Activated T-cell treated with anti-CD3 and anti-CD28 coated beads for 24 hours (primary cell): ENCODE results near the gene AGK.
A peak's percentile ranks its signal among the peaks of the same experiment; 100 is the strongest.

Experiments
- DNase-seq: peaks from one replicate; pipeline ENCODE4 v3.0.0-alpha.2; 2020; ENCODE audit warnings: low read depth

AGK gene

DNA sequence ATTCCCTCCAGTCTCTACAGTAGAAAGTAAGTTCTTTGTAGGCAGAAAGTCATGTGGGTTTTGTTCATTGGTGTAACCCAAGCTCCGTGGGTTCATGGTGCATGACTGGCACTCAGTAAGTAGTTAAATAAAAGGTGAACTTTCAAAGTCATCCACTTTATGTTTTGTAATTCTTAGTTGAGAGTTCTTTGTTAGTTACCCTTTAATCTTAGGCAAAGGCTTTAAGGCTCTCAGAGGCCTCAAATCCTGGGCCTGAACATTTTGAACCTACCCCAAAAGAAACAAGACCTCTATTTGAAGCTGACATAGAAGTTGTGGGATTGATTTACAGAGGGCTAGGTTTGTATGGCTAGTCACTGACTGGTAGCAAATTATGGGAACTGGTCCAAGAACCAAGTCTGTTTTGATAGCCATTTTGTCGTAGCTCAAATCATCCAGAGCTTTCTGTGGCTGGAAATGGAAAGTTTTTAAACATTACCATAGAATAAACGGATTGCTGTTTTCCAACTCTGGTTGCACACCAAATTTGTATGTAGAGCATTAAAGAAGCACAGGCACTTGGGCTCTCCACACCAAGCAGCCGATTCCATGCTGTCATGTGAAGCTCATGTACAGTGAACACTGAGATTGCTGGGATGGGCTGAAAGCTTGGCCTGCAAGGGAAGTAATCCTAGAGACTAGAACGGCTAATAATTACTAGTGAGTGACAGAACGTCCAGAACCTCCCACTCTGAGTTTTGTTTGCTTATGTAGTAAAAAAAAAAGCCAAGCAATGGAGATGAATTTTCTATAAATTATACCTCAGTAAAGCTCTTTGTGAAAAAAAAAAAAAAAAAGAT lies 97.3 kb downstream of the AGK start:
- DNase-seq = no peak

DNA sequence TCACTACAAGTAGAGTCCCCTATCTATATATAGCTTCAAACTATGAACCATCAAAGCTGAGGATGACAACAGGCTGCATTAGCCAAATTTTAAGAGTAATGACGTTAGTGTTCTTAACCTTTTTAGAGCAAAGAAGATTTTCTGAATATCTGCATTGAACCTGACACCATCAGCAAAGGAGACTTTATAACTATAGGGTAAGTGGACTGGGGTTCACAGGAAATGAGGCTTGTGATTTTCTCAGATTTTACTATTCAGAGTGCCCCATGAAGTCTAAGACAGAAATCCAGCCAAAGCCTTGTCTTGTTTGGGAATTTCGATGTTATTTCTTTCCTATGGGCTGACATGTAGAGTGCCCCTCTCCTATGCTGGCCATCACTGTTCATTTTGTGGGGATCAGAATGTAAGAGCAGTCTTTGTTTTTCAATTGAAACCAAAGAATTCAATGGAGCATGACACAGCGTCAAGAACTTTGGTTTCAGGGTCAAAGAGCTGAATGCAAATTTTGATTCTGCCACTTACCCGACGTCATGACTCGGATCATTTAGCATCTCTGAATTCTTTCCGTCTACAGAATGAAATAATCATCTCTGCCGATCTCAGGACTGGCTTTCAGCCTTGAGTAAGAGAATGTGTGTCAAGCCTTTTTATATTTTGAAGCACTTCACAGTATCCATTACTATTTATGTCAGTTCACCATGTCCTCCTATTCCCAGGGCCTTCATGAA lies 98.1 kb downstream of the AGK start:
- no peak for DNase-seq

DNA sequence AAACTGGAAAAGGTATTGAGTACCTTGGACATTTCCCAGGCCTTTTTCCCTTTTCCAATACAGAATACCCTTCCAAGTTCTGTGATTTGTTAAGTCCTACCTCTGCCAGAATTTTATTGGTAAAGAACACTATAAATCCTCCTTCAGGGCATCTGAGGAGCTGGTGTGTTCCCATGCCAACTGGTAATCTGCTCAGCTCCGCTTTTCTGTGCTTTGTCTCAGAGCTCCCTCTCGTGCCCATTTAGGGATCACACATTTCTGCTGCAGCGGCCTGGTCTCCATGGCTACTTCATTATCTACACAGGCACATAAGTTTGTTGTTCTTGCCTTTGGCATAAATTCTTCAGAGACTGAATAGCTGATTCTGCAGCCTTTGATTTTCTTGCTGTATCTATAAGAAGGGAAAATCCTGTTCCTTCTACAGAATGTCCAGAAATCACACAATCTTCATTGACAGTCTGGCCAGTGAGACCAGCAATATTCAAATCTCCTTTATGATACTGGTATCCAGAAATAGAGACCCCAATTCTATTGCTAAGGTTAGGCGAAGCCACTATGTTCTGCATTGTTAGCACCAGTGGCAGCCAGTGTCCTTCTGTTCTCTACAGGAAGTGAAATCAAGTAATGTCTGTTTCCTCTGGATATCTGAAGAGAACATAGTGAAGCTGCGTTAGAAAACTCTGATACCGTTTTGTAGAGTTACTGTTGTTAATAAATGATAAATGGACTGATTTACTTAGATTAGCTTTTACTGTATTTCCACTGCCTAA lies 98.8 kb downstream of the AGK start:
- no peak for DNase-seq

DNA sequence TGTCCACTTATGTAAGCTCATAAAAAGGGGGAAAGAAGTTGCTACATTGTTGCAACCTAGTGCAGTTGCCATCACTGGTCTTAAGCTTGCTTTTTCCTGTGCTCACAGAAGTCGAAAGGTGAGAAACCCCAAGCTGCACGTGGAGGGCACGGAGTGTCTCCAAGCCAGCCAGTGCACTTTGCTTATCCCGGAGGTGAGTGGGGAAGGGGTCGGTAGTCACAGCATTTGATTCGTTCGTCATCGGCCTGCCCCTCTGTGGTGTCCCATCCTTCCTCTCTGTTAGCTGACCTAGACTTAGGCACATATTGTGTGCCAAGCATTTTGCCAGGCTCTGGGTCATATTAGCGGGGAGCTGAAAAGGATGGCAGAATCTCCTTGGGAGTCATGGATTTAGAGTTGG lies 100.2 kb downstream of the AGK start:
- no peak for DNase-seq

DNA sequence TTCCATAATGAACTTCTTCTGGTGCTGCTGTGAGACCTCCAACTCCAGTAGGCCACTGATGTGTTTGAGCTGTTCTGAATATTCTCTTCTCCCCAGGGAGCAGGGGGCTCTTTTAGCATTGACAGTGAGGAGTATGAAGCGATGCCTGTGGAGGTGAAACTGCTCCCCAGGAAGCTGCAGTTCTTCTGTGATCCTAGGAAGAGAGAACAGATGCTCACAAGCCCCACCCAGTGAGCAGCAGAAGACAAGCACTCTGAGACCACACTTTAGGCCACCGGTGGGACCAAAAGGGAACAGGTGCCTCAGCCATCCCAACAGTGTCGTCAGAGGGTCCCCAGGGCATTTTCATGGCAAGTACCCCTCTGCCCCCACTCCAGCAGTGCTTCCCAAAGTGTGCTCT lies 101.5 kb downstream of the AGK start:
- DNase-seq = no peak

DNA sequence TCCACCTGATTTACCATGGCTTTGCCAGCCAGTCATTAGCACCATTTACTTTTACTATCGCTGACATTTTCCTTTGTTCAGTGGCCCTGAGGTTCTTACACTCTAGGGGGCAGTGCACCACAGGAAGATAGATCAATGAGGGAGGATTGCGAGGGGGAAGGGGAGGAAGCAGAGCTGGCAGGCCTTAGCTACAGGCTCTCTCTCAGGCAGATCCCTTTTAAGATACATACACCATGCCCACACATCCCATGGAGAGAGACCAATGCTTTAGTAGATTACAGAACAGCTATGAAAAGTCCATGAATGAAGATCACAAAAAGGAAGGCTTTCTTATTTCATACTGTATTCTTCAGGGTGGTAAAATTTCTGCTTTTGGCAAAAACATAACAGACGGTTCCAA lies 103.3 kb downstream of the AGK start:
- peak; percentile 34 for DNase-seq

DNA sequence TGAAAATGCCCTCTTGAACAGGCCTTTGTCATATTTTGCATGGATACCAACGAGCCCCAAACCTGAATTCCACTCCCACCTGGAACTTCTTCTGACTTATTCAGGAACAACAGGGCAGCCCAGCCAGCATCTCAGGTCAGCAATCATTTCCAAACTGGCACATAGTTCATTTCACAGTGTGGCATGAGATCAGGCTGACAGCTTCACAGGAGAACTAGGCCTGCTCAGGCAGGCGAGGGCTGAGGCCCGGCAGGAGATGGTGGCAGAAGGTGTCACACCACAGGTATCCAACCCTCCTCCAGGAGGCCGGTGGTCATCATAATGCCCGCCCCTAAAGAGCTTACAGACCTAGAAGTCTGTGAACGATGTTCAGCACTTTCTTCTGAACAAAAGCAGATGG lies 108.3 kb downstream of the AGK start:
- no peak for DNase-seq

DNA sequence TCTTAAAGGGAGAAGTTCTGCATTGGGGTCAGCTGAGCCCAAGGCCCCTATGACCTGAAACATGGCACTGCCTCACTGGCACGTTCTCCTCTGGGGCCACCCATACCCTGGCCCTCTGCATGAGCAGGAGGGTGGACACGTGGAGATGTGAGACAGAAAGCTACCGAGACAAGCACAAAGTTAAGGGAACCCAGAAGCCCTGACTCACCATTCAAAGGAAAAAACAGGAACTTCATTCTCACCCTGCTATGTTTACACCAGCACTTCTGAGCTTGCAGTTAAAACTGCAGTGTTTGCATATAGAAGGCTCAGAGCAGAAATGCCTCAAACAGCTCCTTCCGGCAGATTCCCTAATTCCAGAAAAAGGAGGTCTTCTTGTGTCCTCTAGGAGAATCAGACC lies 109.0 kb downstream of the AGK start:
- no peak for DNase-seq

DNA sequence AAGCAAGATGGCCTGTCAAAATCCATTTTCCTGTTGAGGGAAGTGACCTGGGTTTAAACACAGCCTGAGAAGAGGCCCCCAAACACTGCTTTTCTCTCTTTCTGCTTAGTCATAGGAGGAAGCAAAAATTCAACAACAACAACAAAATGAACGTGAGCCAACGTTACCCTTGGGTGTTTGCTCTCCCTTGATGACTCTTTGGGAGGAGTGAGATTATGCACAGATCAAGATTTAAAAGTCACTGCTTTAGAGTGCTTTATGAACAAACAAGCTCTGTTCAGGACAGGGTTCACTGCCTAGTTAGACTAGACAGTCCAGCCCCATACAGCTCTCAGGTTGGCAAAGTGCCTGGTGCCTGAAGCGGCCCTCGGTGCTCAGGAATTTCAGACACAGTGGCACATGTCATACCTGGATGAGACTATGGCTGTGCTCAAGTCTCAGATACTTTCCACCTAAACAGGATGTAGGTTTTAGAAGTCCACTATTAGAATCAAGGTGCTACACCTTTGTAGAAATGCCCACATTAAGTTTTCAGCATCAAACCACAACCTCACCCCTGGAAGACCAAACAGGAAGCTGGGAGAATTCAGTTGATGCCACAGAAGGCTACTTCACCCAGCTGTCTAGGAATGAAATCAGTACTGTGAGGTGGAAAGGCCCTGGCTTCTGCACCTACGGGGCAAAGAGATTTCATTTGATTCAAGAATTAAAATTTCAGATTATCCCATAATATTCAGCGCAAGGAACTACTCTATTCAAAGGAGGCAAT lies 112.1 kb downstream of the AGK start:
- no peak for DNase-seq

DNA sequence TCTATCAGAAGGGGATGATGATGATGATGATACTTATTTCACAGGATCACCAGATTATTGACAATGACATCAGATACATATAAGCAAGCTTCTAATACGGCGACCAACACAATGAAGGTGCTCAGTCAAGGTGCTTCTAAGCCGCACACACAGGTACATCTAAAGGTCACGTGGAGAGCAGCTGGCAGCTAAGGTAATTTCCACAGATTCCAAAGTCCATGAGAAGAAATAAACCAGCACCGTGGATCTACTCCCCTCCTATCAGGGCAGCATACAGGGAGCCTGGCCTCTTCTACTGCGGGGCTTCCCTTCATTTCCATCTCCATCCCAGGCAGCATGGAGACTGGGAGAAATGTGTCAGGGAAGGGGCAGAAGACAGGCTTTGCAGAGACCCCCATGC lies 113.2 kb downstream of the AGK start:
- no peak for DNase-seq

DNA sequence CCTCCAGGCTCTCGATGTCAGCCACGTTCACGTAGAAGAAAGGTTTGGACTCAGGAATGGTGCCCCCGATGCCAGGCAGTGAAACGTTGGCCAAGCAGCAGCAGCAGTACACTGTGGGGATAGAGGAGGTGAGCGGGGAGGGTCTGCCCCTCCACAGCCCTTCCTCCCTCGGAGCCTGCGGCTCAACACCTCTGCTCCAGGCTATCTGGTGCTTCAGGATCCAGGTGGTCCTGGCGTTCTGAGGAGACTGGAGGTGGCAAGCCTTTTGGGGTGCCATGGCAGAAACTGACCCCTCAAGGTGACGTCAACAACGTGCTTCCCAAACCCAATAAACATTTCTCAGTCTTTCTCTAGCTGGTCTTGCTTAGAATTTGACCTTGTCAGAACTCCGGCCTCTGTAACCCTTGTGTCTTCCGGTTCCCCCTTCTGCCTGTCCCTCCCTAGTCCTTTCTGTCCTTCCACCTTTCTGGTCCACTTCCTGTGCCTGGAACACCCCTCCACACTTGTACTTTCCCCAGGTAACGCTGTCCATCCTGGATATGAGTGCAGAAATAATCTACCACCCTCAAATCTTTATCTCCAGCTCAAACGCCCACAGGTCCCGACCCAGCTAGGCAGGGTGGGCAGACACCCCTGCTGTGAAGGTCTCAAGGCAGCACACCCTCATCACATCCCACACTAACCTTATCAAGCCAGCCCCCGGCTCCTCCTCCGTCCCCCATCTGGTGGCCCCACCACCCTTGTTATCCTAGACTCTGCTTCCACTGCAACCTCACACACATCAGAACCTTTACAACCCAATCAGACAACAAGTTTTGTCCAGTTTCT lies 114.2 kb downstream of the AGK start:
- no peak for DNase-seq

DNA sequence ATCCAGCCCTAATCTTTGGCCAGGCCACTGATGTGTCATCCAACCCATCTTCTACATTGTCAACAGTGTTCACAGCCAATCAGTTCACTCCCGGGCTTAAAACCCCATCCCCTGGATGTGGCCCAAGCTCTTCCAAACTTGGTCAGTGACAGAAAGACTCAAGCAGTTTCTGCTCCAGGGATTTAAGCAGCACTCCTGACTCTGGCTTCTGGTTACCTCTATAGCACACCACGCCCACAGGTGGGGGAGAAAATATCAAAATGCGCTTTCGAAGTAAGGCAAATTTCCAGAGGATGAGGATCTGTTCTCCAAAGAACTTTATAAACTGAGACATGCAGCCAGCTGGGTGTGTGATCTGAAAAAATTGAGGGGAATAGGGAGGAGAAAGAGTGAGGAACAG lies 114.9 kb downstream of the AGK start:
- no peak for DNase-seq

DNA sequence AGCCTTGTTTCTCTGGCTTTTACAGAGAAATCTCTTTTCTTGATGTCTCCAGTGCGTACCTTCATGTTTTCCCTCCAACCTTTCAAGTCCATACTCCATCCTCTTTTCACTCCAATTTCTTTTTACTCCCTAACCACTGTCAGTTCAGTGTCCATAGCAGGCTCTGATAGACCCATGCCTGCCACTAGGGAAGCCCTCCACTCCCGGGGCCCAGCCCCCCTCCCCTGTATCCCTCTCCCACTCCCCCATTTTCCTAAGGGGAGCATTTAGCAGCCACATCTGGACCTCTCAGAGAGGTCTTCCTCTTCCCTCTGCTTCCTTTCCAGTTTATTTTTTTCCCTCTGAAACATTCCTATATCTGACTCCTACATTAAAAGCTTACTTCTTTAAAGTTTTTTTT lies 117.6 kb downstream of the AGK start:
- no peak for DNase-seq

DNA sequence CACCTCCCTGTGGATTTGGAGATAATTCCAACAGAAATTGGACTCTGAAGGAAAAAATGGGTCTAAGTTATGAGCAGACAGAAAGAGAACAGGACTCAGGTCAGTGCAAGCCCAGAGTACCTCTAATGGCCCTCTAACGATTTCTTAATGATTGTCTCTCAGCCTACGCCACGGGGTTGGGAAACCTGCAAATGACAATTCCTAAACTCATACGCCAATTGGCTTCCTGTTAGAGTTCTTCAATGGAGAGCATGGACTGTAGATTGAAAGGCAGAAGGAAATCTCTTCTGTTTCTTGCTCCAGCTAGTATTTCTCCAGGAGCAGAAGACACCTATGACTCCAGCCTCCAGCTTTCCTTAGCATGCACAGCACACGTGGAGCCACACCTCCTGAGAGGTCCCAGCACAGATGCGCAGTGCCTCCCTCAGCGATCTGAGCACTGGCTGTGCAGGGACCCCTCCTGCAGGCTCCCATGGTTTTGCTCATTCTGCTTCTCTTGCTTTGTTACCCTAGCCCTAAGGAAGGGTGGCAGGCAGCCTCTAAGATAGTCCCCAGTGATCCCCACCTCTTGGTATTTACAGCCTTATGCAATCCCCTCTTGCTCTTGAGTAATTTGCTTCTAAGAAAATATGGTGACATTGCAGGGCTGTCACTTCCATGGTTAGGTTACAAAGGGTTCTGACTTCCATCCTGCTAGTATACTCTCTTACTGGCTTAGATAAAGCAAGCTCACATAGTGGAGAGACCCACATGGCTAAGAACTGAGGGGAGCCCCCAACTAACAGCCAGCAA lies 120.7 kb downstream of the AGK start:
- no peak for DNase-seq

DNA sequence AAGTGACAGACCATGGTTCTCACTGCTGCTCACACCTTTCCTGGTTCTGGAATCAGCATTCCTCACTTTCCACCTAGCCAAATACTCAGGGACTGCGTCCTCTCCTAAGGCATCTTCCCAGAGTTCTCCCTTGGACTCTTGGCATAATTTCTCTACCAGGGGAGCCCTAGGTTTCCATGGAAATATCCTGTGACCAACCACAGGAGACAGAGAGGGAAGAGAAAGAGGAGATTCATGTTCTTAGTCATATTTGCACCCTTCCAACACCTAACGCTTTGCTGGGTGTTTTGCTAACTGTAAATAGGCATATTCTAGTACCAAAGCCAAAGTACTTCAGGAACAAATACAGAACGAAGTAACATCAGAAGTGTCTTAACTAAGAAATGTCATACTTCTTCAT lies 122.1 kb downstream of the AGK start:
- no peak for DNase-seq

DNA sequence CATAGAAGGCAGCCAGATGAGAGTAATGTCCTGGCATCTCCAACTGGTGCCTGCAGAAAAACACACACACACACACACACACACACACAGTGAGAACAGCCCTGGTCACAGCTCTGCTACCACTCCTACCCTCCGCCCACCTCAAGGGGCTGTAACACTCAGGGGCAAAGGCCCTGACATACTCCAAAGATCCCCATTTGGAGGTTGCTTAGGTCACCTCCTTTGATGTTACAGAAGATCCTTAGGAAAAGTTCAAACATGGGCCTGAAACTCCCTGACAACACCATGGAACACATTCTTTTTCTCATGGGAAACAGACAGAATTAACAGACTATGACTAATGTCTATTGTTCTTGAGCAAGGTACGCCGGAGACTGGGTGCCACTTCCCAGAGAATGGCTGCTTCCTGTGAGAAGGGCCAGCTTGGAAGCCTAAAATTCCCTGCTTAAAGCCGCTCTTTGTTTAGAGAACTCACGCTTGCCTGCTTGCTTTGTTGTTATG lies 123.0 kb downstream of the AGK start:
- DNase-seq = no peak

DNA sequence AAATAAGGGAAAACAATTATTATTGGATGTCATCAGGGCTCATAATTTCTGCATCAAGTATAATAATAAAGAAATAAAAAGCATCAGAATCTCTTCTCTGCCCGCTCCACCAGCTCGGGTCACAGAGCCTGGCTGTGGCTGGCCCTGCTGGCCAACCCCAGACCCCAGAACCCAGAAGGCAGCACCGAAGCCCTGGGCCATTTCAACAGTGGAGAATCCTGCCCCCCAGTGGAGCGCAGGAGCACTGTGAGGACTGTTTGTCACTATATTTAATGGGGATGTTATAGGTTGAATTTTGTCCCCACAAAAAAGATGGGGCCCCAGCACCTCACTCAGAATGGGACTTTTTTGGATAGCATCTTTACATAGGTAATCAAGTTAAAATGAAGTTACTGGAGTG lies 123.5 kb downstream of the AGK start:
- no peak for DNase-seq

DNA sequence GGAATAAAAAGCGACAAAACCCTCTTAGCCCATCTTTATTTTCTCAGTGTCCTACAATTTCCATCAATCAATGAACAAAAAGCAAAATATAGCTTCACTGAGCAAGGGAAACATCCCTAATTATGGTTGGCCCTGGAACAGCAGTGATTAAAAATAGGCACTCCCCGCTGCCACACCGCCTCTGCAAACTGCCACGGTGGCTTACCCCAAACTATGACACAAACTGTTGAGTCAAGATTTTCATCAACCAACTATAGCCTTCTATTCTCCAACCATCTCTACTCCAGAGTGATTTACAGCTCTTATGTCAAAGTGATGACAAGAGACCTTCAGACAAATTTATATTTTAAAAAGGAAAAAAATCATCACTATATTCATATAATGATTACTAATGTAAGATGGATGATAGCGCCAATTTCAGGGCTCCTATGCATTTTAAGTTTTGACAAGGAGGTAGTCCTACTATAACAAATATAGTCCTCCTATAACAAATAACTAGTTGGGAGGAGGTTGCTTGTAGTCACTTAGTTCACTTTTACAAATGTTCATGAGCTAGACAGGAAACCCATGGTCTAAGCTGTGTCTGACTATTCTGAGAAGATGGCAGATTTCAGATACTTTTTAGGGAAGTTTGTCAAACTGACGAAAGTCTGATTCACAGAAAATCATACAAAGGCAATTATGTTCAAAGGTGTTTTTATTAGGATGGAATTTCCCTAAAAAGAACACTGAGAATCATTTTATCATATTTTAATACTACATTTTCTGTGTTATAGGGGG lies 124.4 kb downstream of the AGK start:
- no peak for DNase-seq

DNA sequence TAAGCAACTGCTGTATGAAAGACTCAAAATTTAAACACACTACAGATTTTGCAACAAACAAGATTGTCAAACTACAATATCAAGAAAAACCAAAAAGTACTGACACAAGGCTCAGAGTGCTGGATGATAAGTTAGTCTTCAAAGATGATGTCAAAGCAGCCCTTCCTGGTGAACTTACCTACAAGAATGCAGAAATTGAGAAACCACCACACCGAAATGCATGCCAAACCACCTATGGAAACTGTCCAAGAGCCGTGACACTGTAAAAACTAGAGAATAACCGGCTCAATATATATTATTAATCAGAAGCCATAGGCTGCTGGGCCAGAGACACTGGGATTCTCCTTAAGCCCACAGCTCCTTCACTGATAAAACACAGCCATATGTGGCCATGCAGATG lies 125.4 kb downstream of the AGK start:
- no peak for DNase-seq
